GM12878 (cell line): Measurements from ENCODE around the gene ZNF716.

Source experiments
- BCL11A ChIP-seq: IDR thresholded peaks from 2 replicates; pipeline ENCODE4 v1.6.1; 2011; ENCODE audit warnings: low read depth, low read length
- FOXM1 ChIP-seq: IDR thresholded peaks from 2 replicates; pipeline ENCODE4 v1.6.1; 2012; ENCODE audit warnings: low read depth, mild to moderate bottlenecking, inconsistent platforms, low read length, moderate library complexity
- POLR2A ChIP-seq: IDR thresholded peaks from 2 replicates; pipeline ENCODE4 v1.6.1; 2011; ENCODE audit warnings: low read depth, mild to moderate bottlenecking, low read length
- TCF7 ChIP-seq: IDR thresholded peaks from 2 replicates; pipeline ENCODE4 v1.6.1; 2014; ENCODE audit warnings: antibody characterized with exemption, borderline replicate concordance
- WRNIP1 ChIP-seq: IDR thresholded peaks from 2 replicates; pipeline ENCODE4 v1.6.1; 2011; ENCODE audit warnings: low read depth, low read length, improper control_type of control experiment, borderline replicate concordance
- ZSCAN29 ChIP-seq: fragments of 450-650 bp; IDR thresholded peaks from 2 replicates; pipeline ENCODE4 v1.6.1; 2017; ENCODE audit warnings: mild to moderate bottlenecking, moderate library complexity
- ZZZ3 ChIP-seq: IDR thresholded peaks from 2 replicates; pipeline ENCODE4 v1.6.1; 2011; ENCODE audit warnings: low read depth; ENCODE audit not compliant: control insufficient read depth, insufficient read length
- TF ChIP-seq, protein P1 (sequence below), 3 experiments: IDR thresholded peaks in 2 of 3; conservative IDR thresholded peaks in 1 of 3; 2 replicates each; pipeline ENCODE4 v1.5.1; 2011; ENCODE audit warnings: low read depth in 3 of 3, low read length in 3 of 3, mild to moderate bottlenecking in 3 of 3, control low read depth in 2 of 3, moderate library complexity in 2 of 3, inconsistent platforms in 1 of 3, mixed read lengths in 1 of 3; ENCODE audit not compliant: control insufficient read depth in 2 of 3, insufficient read depth in 1 of 3; ENCODE audit errors: extremely low read depth in 1 of 3
- TF ChIP-seq, protein P2 (sequence below): fragments of 450-650 bp; IDR thresholded peaks from 2 replicates; pipeline ENCODE4 v1.6.1; 2016; ENCODE audit warnings: mild to moderate bottlenecking

DNA sequence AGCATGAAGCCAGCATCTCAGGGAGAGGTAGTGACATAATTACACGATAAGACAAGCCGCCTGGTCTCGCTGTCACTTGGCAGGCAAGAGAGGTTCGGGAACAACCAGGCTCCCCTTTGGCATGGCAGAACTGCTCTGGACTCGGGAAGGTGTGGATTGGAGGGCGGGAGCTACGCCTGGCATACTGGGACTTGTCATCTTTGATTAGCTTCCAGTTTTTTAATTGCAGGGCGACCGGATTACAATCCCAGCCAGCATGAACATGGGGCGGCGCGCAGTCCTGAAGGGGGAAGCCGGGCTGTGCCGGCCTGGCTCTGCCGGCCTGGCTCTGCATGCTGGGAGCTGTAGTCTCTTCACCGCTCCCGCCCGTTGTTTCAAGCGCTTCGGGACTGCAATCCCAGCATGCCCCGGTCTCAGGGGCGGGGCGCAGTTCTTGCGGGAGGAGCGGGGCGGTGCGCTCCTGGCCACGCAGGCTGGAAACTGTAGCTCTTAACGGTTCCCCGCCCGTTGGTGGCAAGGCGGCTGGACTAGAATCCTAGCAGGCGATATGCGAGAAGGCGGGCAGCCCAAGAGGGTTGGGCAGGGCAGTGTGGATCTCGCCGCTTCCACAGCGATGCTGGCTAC is 45.5 kb upstream of the ZNF716 start:
- TF ChIP-seq FOXM1 (no peak), TCF7 (no peak), WRNIP1 (no peak), POLR2A (no peak), BCL11A (no peak), ZSCAN29 (no peak), ZZZ3 (no peak)
- TF ChIP-seq, protein P1, sequence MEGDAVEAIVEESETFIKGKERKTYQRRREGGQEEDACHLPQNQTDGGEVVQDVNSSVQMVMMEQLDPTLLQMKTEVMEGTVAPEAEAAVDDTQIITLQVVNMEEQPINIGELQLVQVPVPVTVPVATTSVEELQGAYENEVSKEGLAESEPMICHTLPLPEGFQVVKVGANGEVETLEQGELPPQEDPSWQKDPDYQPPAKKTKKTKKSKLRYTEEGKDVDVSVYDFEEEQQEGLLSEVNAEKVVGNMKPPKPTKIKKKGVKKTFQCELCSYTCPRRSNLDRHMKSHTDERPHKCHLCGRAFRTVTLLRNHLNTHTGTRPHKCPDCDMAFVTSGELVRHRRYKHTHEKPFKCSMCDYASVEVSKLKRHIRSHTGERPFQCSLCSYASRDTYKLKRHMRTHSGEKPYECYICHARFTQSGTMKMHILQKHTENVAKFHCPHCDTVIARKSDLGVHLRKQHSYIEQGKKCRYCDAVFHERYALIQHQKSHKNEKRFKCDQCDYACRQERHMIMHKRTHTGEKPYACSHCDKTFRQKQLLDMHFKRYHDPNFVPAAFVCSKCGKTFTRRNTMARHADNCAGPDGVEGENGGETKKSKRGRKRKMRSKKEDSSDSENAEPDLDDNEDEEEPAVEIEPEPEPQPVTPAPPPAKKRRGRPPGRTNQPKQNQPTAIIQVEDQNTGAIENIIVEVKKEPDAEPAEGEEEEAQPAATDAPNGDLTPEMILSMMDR (IDR thresholded peaks at IDR 0.05 in 2 of 3, conservative IDR thresholded peaks at IDR 0.05 in 1 of 3; ENCODE audit: control insufficient read depth in 2 of 3, extremely low read depth in 1 of 3, insufficient read depth in 1 of 3, low read depth in 3 of 3, low read length in 3 of 3): no peak
- TF ChIP-seq, protein P2, sequence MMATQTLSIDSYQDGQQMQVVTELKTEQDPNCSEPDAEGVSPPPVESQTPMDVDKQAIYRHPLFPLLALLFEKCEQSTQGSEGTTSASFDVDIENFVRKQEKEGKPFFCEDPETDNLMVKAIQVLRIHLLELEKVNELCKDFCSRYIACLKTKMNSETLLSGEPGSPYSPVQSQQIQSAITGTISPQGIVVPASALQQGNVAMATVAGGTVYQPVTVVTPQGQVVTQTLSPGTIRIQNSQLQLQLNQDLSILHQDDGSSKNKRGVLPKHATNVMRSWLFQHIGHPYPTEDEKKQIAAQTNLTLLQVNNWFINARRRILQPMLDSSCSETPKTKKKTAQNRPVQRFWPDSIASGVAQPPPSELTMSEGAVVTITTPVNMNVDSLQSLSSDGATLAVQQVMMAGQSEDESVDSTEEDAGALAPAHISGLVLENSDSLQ: no peak
